Stimulated activated CD4-positive, alpha-beta T cell treated with anti-CD3 and anti-CD28 coated beads, Interleukin-15, amount 100 ng/mL, for 1 hour (primary cell): ENCODE data around the gene LRRC37A.
A peak's percentile ranks its signal among the peaks of the same experiment; 100 is the strongest.
"Not testable (repeated sequence)": the region's sequence is repeated elsewhere in the genome, so short reads cannot be mapped to it uniquely, and the experiment has no call there.

Experiments used
- DNase-seq, 2 donors: peaks; one replicate each; pipeline ENCODE4 v3.0.0-alpha.2; 2020; ENCODE audit warnings: low read depth in 1 of 2, low spot score in 1 of 2

LRRC37A gene

GRCh38 chr17:46294831-46295230 is at the start of gene LRRC37A:
Gene LRRC37A (plus strand): TSS chr17:46295131. CDS start chr17:46295134, 3 bp downstream.
- DNase-seq, result not testable (repeated sequence)

- not testable (repeated sequence) for DNase-seq
These were observed 45.8 kb upstream of the LRRC37A start for GRCh38 chr17:46249153-46249552.

GRCh38 chr17:46252804-46253203 is 42.1 kb upstream of the LRRC37A start:
- DNase-seq, result not testable (repeated sequence)

- peak; percentile 63 to 69 for DNase-seq
These were observed 41.2 kb upstream of the LRRC37A start for GRCh38 chr17:46253722-46254121.

GRCh38 chr17:46254215-46254614 is 40.7 kb upstream of the LRRC37A start:
- DNase-seq, result not testable (repeated sequence)

- not testable (repeated sequence) for DNase-seq
These were observed 38.6 kb upstream of the LRRC37A start for GRCh38 chr17:46256369-46256768.

GRCh38 chr17:46259845-46260661 is 34.9 kb upstream of the LRRC37A start:
- DNase-seq, result not testable (repeated sequence)

- DNase-seq, result no peak
These were observed 32.7 kb upstream of the LRRC37A start for GRCh38 chr17:46262271-46262670.

GRCh38 chr17:46264456-46265198 is 30.3 kb upstream of the LRRC37A start:
- no peak for DNase-seq

GRCh38 chr17:46266063-46266655 is 28.8 kb upstream of the LRRC37A start:
- not testable (repeated sequence) for DNase-seq

GRCh38 chr17:46266656-46267544 is 28.0 kb upstream of the LRRC37A start:
- DNase-seq, result peak; percentile 75 to 83

GRCh38 chr17:46270032-46270431 is 24.9 kb upstream of the LRRC37A start:
- DNase-seq, result no peak

- DNase-seq, result no peak
These were observed 21.2 kb upstream of the LRRC37A start for GRCh38 chr17:46273541-46274236.

- DNase-seq, result no peak
These were observed 20.7 kb upstream of the LRRC37A start for GRCh38 chr17:46274238-46274637.

- DNase-seq, result not testable (repeated sequence)
These were observed 18.0 kb upstream of the LRRC37A start for GRCh38 chr17:46276728-46277479.

GRCh38 chr17:46281336-46281735 is 13.6 kb upstream of the LRRC37A start:
- not testable (repeated sequence) for DNase-seq

- DNase-seq, result not testable (repeated sequence)
These were observed 12.3 kb upstream of the LRRC37A start for GRCh38 chr17:46282635-46283034.

- not testable (repeated sequence) for DNase-seq
These were observed 10.5 kb upstream of the LRRC37A start for GRCh38 chr17:46284467-46284866.

GRCh38 chr17:46285500-46285899 is 9.4 kb upstream of the LRRC37A start:
- not testable (repeated sequence) for DNase-seq
